Transverse colon (tissue), 4 donors: ENCODE measurements around the gene PRPF38A. TPM values are rescaled to one million over a fixed set of nuclear protein-coding genes. Genes with fewer than 3 reads are reported as not detected.

ENCODE experiments used
- DNase-seq: peaks from one replicate; pipeline ENCODE4 v3.0.0-alpha.2; 2019
- H3K27ac ChIP-seq, 4 donors: fragments of 200-600 bp; sonication (generic); 2 replicates each; pipeline ENCODE4 v1.5.1; 2016 to 2018; ENCODE audit warnings: inconsistent platforms in 4 of 4
- H3K27me3 ChIP-seq: fragments of 200-600 bp; sonication (generic); 2 replicates; pipeline ENCODE4 v1.5.1; 2017; ENCODE audit warnings: inconsistent platforms
- H3K36me3 ChIP-seq, 4 donors: fragments of 200-600 bp; sonication (generic); 2 replicates each; pipeline ENCODE4 v1.5.1; 2017 to 2019; ENCODE audit warnings: inconsistent platforms in 4 of 4
- H3K4me1 ChIP-seq, 4 donors: fragments of 200-600 bp; sonication (generic); 2 replicates each; pipeline ENCODE4 v1.5.1; 2017 to 2020; ENCODE audit warnings: inconsistent platforms in 4 of 4
- H3K4me3 ChIP-seq, 4 donors: fragments of 200-600 bp; sonication (generic); 1 replicate in 1 of 4; 2 replicates in 3 of 4; pipeline versions ENCODE4 v1.5.1 to v1.6.1; 2017 to 2019; ENCODE audit warnings: inconsistent platforms in 4 of 4
- H3K9me3 ChIP-seq, 2 donors: fragments of 200-600 bp; sonication (generic); 2 replicates each; pipeline ENCODE4 v1.5.1; 2017 to 2019; ENCODE audit warnings: inconsistent platforms in 2 of 2
- CTCF ChIP-seq, 5 experiments: fragments of 200-600 bp in 3 of 5; fragments of 450-650 bp in 2 of 5; sonication (generic) in 3 of 5; IDR thresholded peaks; 1 replicate in 2 of 5; 2 replicates in 3 of 5; pipeline ENCODE4 v1.5.1; 2016 to 2017; ENCODE audit warnings: antibody characterized with exemption in 5 of 5, inconsistent platforms in 3 of 5, mild to moderate bottlenecking in 2 of 5, moderate library complexity in 1 of 5
- EP300 ChIP-seq: sonication (generic); formaldehyde crosslinking; IDR thresholded peaks from one replicate; pipeline ENCODE4 v1.6.1; 2017; ENCODE audit warnings: antibody characterized with exemption, low read depth
- POLR2A ChIP-seq: fragments of 450-650 bp; IDR thresholded peaks from one replicate; pipeline ENCODE4 v1.6.1; 2016; ENCODE audit warnings: antibody characterized with exemption, mild to moderate bottlenecking, moderate library complexity
- POLR2AphosphoS5 ChIP-seq, 3 donors: sonication (generic); formaldehyde crosslinking; IDR thresholded peaks; one replicate each; pipeline ENCODE4 v1.6.1; 2016; ENCODE audit warnings: antibody characterized with exemption in 3 of 3
- WGBS, 2 donors: methylation state at CpG; one replicate each; pipeline ENCODE4 v1.1.5; 2018; ENCODE audit warnings: low coverage in 1 of 2; 5-methylcytosine and 5-hydroxymethylcytosine counted together
- in situ Hi-C, 4 donors: fragments of 200-750 bp; cut with MboI; loops; one replicate each; pipeline versions ENCODE4 v1.15.0 to v1.15.1; 2017; ENCODE audit warnings: low sequenced_read_pairs in 3 of 4, low pct_ligation_motif_present in 1 of 4, low pct_unique_long_range_greater_than_20kb in 1 of 4
- intact Hi-C: fragments of 100-400 bp; cut with DNase I; formaldehyde crosslinking; loops from one replicate; pipeline ENCODE4 v1.15.1; 2023; ENCODE audit warnings: low total_unique reads
- total RNA-seq, 4 donors: library from RNA; depleted of rRNA; stranded (reverse); fragments of >200 nt; gene quantifications; one replicate each; pipeline ENCODE4 v1.1.0, GENCODE V29; 2016

PRPF38A gene
- 10 to 100 TPM in 3 of 4 donors, 1 to 10 TPM in 1; 4.0 to 25.5 (median 20.1) TPM for total RNA-seq

GRCh38 chr1:52404116-52404974, at the start of gene PRPF38A, which contains the start of gene ORC1:
TSS of gene PRPF38A (plus strand) at chr1:52404602. CDS start at chr1:52404750, 148 bp downstream.
TSS of gene ORC1 (minus strand) at chr1:52404423. CDS start at chr1:52402223, 2,200 bp downstream.
- intact Hi-C loops (no loop called here), in situ Hi-C loops (loop anchor here in 2 of 4 donors (25.0 kb wide), 1 partner anchor 283 kb away; the partner anchor contains the start of gene COA7 (in 2 of the 2))
- Histone ChIP-seq H3K27me3 (no peaks in the 10 kb centered on the region), H3K36me3 (peaks cover 0 to 15% (median 5%) of the 10 kb centered on the region in 4 donors), H3K4me1 (peaks cover 14 to 27% (median 19%) of the 10 kb centered on the region in 4 donors), H3K27ac (peak within 1 kb of the TSS; percentile 91 to 97 (median 92)), H3K4me3 (peak within 1 kb of the TSS; percentile 63 to 81 (median 69)), H3K9me3 (no peaks in the 10 kb centered on the region)
- 0% methylated on average over 14 to 51 of the region's 57 CpGs for WGBS, 2 donors
- TF ChIP-seq POLR2A (peak; percentile 80), POLR2AphosphoS5 (IDR thresholded peaks at IDR 0.05) (peak; percentile 71 to 92 (median 89)), EP300 (no peak), CTCF (IDR thresholded peaks at IDR 0.05) (peak; percentile 45 to 88 (median 50))
- peak; percentile 99 for DNase-seq

GRCh38 chr1:52355436-52355835, 49.0 kb upstream of the PRPF38A start:
- intact Hi-C loops (no loop called here), in situ Hi-C loops (no loop called here)
- WGBS, 2 donors: 93 to 96% methylated on average over 8 of the region's 8 CpGs
- H3K4me3 ChIP-seq: no peak overlapping the region
- H3K4me1 ChIP-seq: no peaks in the 10 kb centered on the region
- no peak overlapping the region for H3K27ac ChIP-seq
- DNase-seq: no peak
- no peaks in the 10 kb centered on the region for H3K27me3 ChIP-seq
- peaks cover 0 to 84% (median 43%) of the 10 kb centered on the region in 4 donors for H3K36me3 ChIP-seq
- H3K9me3 ChIP-seq: no peaks in the 10 kb centered on the region
- TF ChIP-seq EP300 (no peak), POLR2AphosphoS5 (IDR thresholded peaks at IDR 0.05) (no peak), CTCF (IDR thresholded peaks at IDR 0.05) (no peak), POLR2A (no peak)

DNA sequence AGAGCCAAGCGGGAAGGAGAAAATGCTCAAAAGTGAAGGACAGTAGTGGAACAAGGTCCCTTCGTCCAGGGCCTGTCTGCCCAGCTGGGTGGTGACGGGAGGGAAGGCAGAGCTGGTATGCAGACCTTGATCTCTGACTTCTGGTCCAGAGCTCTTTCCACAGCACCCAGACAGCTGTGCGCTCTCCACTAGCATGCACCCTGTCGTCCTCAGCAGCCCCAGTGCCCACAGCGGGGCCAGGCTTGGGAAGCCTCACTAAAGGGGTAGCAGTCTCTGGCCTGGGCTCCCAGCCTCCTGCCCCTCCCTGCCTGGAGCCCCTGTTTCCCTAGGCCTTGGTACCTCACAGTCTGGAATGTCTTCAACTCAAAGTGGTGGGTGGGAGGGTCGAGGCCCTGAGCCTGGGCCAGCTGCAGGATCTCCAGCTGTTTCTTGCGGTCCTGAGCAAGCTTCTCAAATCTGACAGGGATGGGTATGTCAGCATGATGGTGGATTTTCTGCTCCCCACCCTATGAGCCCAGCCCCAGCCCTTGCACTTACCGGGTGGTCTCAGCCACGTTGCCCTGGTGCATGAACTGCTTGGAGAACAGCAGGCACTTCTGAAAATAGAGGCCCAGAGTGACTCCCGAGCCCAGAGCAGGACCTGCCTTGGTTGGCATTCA, 48.4 kb upstream of the PRPF38A start:
- H3K9me3 ChIP-seq: no peaks in the 10 kb centered on the region
- no peak for TF ChIP-seq EP300
- TF ChIP-seq POLR2AphosphoS5 (IDR thresholded peaks at IDR 0.05): no peak
- no peak for TF ChIP-seq POLR2A
- TF ChIP-seq CTCF (IDR thresholded peaks at IDR 0.05): no peak
- DNase-seq: no peak
- 87 to 98% methylated on average over 4 to 11 of the region's 11 CpGs for WGBS, 2 donors
- in situ Hi-C loops (no loop called here), intact Hi-C loops (no loop called here)
- no peaks in the 10 kb centered on the region for H3K4me1 ChIP-seq
- H3K27ac ChIP-seq: no peak overlapping the region
- no peak overlapping the region for H3K4me3 ChIP-seq
- H3K36me3 ChIP-seq: peaks cover 0 to 84% (median 47%) of the 10 kb centered on the region in 4 donors
- H3K27me3 ChIP-seq: no peaks in the 10 kb centered on the region

DNA sequence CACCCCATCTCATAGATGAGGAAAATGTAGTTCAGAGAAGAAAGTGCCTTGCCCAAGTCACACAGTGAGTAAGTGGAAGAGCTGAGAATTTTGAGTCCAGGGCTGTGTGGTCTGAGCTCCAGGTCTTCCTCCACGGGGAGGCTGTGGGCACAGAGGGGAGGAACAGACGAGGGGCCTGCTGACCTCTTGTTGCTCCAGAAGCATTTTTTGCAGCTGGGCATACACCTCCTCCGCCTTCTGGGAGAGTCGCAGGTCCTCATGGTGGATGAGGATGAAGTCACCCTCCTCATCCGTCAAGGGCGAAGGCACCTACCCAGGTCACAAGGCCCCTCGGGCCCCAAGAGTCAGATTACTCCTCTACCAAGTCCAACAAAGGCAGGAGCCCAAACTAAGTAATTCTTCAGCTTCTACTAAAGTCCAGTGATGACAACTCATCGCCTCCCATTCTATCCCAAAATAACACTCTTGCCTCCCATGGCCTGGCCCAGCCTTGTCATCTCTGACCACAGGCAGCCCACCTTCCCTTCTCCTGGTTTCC, 47.5 kb upstream of the PRPF38A start:
- 94% methylated on average over 8 of the region's 8 CpGs; no CpG with 5 or more reads in 1 of the 2 donors for WGBS, 2 donors
- no peaks in the 10 kb centered on the region for H3K4me1 ChIP-seq
- H3K9me3 ChIP-seq: no peaks in the 10 kb centered on the region
- H3K27ac ChIP-seq: no peak overlapping the region
- DNase-seq: no peak
- H3K36me3 ChIP-seq: peaks cover 0 to 88% (median 51%) of the 10 kb centered on the region in 4 donors
- in situ Hi-C loops (no loop called here), intact Hi-C loops (no loop called here)
- no peaks in the 10 kb centered on the region for H3K27me3 ChIP-seq
- no peak overlapping the region for H3K4me3 ChIP-seq
- TF ChIP-seq POLR2A (no peak), CTCF (IDR thresholded peaks at IDR 0.05) (no peak), POLR2AphosphoS5 (IDR thresholded peaks at IDR 0.05) (no peak), EP300 (no peak)
